Transverse colon (tissue), 3 donors: ENCODE measurements around the gene PCED1B.

Experiments used
- CTCF ChIP-seq, 5 experiments: fragments of 200-600 bp in 3 of 5; fragments of 450-650 bp in 2 of 5; sonication (generic) in 3 of 5; IDR thresholded peaks; 1 replicate in 2 of 5; 2 replicates in 3 of 5; pipeline ENCODE4 v1.5.1; 2016 to 2017; ENCODE audit warnings: antibody characterized with exemption in 5 of 5, inconsistent platforms in 3 of 5, mild to moderate bottlenecking in 2 of 5, moderate library complexity in 1 of 5
- POLR2A ChIP-seq: fragments of 450-650 bp; IDR thresholded peaks from one replicate; pipeline ENCODE4 v1.6.1; 2016; ENCODE audit warnings: antibody characterized with exemption, mild to moderate bottlenecking, moderate library complexity

GRCh38 chr12:47274760-47275159, 195.3 kb downstream of the PCED1B start:
- TF ChIP-seq CTCF (IDR thresholded peaks at IDR 0.05) (no peak), POLR2A (no peak)
